ENCODE data around the gene PAK5.

Gene PAK5

DNA sequence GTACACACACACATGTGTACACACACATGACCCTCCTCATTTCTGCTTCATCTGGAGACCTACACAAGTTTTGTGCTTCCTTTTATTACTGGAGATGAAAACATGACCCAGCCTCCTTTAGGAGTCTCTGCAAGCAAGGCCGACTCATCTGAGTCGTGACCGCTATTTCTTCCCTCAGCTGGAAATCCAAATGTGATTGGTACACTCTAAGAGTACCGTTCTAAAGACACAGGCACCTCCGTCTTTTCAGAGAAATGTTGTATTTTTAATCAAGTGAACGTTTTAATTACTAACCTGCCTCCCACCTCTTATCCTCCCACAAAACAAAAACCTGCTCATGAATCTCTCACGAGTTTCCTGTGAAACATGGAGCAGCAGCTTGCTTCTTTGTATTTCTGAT lies 261.5 kb downstream of the PAK5 start:
- Histone ChIP-seq H3K4me3 (no peak overlapping the region), H3K9me3 (no peaks in the 10 kb centered on the region), H3K27ac (no peak overlapping the region), H3K4me1 (no peaks in the 10 kb centered on the region), H3K36me3 (no peaks in the 10 kb centered on the region), H3K27me3 (no peaks in the 10 kb centered on the region)
- DNase-seq = no peak
- intact Hi-C loops (cut with DNase I; ENCODE audit: low total_unique reads) = no loop called here
- no peak for TF ChIP-seq CTCF (IDR thresholded peaks at IDR 0.05)

GRCh38 chr20:9576695-9577094 lies 262.2 kb downstream of the PAK5 start:
- H3K4me3 ChIP-seq = no peak overlapping the region
- no peak overlapping the region for H3K27ac ChIP-seq
- H3K27me3 ChIP-seq = no peaks in the 10 kb centered on the region
- DNase-seq = no peak
- no peaks in the 10 kb centered on the region for H3K9me3 ChIP-seq
- H3K36me3 ChIP-seq = no peaks in the 10 kb centered on the region
- no peaks in the 10 kb centered on the region for H3K4me1 ChIP-seq
- intact Hi-C loops (cut with DNase I; ENCODE audit: low total_unique reads) = no loop called here
- no peak for TF ChIP-seq CTCF (IDR thresholded peaks at IDR 0.05)

DNA sequence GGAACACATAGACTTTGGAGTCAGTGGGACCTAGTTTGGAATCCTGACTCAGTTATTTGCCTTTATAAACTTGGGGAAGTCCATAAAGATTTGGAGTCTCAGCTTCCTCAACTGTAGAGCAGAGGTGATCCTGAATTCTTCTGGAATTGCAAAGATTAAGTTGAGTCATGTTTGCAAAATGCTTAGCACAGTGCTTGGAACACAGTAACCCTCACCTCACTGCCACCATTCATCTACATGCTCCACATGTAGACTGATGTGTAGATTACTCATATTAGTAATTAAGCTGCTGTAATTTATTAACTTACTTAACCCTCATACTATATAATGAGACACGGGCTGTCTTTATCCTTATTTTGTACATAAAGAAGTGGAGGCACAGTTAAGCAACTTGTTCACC lies 263.0 kb downstream of the PAK5 start:
- H3K4me1 ChIP-seq = no peaks in the 10 kb centered on the region
- no peaks in the 10 kb centered on the region for H3K36me3 ChIP-seq
- no peak overlapping the region for H3K4me3 ChIP-seq
- no peak for TF ChIP-seq CTCF (IDR thresholded peaks at IDR 0.05)
- H3K27me3 ChIP-seq = no peaks in the 10 kb centered on the region
- intact Hi-C loops (cut with DNase I; ENCODE audit: low total_unique reads) = no loop called here
- no peak for DNase-seq
- H3K27ac ChIP-seq = no peak overlapping the region
- H3K9me3 ChIP-seq = no peaks in the 10 kb centered on the region

- intact Hi-C loops (cut with DNase I; ENCODE audit: low total_unique reads) = no loop called here
These were observed 264.1 kb downstream of the PAK5 start for GRCh38 chr20:9574776-9575175.

GRCh38 chr20:9574181-9574580 lies 264.7 kb downstream of the PAK5 start:
- no peak overlapping the region for H3K27ac ChIP-seq
- H3K36me3 ChIP-seq = no peaks in the 10 kb centered on the region
- no peaks in the 10 kb centered on the region for H3K27me3 ChIP-seq
- no peaks in the 10 kb centered on the region for H3K4me1 ChIP-seq
- no peaks in the 10 kb centered on the region for H3K9me3 ChIP-seq
- H3K4me3 ChIP-seq = no peak overlapping the region
- no peak for DNase-seq
- intact Hi-C loops (cut with DNase I; ENCODE audit: low total_unique reads) = no loop called here
- TF ChIP-seq CTCF (IDR thresholded peaks at IDR 0.05) = no peak

More at GRCh38 chr20:9574776-9575175, 264.1 kb downstream of the PAK5 start:
- Histone ChIP-seq H3K27ac (no peak overlapping the region), H3K36me3 (no peaks in the 10 kb centered on the region), H3K4me1 (no peaks in the 10 kb centered on the region), H3K27me3 (no peaks in the 10 kb centered on the region), H3K9me3 (no peaks in the 10 kb centered on the region), H3K4me3 (no peak overlapping the region)
- no peak for TF ChIP-seq CTCF (IDR thresholded peaks at IDR 0.05)
- no peak for DNase-seq

All from tibial artery (tissue), 4 donors.